NCI-H128 (cell line): ENCODE data around the gene GALNT12.

ENCODE experiments used
- DNase-seq: peaks from one replicate; lab custom pipeline; 2025; ENCODE audit not compliant: unreplicated experiment; lab: John Stamatoyannopoulos, UW

The GALNT12 gene

DNA sequence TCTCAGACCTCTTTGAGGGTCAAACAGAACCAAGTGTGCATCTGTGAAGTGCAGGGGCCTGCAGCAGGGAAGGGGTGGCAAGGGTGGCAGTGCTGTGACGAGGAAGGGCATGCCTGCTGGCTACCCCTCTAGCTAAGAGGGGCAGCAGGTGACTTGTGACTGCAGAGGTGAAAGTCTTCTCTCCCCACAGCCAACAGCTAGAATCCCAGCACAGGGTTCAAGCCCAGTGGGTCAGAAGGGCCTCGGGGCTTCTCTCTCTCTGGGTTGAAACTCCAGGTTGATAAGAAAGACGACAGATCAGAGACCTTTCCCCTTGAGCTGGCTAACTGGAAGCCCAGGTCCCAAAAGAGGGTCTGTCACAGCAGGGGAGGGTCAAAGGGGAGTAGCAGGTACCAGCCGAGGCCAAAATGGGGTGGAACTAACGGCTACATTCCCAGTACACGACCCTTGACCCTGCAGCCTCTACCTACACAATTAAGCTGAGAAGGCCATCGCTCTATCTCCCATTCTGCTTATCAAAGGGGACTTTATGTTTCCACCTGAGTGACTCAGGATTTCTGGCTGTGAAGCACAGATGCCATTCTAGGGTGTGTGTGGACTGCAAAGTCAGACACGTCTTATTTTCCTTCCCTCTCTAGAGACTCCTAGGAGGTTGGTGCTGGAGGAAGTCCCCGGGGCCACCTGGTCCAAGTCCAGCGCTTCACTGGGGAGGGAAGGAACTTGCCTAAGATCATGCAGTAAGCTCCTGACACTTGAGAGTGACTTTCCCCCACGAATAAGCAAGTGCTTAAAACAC lies 25.7 kb upstream of the GALNT12 start:
- DNase-seq = no peak

DNA sequence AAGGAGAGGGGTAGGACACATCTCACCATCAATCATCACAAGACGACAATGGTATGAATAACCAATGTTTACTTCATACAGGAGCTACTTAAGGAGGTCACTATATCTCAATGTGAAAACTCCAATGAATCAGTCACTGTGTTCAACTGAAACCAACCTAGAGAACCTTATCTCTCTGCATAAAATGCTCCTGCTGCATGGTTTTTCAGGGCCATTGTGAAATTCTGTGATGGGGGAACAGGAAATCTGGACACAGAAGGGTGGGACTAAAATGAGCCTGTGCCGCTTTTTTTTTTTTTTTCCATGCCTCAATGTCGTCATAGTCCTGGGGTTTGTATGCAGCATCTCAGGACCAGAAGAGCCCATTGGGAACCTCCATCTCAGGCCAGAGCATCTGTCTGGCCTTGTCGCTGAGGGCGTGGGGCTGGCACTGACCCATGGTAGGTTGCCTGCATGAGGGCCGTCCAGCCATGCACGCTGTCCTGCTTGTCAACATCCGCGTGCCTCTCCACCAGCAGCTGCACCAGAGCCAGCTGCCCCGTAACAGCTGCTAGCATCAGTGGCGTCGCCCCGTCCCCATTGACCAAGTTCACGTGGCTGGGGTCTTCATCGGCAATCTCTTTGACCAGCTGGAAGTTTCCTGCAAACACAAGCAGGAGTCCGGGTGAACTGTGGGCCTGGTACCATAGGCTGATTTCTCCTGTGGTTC lies 23.8 kb upstream of the GALNT12 start:
- no peak for DNase-seq

DNA sequence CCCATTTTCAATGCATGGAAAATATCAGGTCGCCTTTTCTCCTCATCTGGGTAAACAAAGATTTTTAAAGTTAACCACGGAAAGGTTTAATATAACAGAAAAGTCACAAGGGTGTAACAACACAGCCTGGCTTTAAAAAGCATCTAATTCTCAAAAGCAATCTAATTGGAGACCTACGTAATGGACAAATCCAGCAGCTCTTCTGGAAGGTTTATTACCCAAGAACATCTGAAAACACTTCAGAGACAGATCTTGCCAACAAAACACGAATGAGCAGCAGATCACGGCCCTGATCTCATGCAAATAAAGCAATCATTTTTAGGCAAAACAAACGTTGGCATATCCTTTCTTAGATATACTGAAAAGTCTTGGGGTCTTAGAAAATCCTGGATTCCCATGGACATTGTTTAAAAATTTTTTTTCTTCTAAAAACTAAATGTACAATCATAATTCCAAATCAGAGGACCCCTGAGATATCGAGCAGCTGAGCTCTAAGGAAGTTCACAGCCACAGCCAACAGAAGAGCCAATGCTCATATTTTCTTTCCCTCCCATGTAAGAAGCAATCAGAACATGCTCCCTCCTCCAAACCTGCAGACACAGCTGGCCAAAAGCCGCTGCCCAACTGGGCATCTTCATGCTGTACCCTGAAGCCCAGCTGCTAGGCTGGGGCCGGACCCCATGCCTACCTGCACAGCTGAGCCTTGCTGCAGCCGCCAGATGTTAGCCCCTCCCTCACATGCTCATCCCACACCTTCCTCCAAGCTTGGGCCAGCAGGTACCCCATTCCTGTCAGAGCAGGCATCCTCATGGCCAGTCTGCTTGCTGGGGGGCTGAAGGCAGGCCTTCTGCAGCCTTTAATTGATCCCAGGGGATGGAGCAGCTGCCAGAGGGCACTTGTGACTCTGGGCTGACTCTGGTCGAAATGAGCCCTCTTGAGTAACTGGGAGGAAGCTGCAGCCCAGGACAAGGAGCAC lies 22.4 kb upstream of the GALNT12 start:
- DNase-seq = no peak

DNA sequence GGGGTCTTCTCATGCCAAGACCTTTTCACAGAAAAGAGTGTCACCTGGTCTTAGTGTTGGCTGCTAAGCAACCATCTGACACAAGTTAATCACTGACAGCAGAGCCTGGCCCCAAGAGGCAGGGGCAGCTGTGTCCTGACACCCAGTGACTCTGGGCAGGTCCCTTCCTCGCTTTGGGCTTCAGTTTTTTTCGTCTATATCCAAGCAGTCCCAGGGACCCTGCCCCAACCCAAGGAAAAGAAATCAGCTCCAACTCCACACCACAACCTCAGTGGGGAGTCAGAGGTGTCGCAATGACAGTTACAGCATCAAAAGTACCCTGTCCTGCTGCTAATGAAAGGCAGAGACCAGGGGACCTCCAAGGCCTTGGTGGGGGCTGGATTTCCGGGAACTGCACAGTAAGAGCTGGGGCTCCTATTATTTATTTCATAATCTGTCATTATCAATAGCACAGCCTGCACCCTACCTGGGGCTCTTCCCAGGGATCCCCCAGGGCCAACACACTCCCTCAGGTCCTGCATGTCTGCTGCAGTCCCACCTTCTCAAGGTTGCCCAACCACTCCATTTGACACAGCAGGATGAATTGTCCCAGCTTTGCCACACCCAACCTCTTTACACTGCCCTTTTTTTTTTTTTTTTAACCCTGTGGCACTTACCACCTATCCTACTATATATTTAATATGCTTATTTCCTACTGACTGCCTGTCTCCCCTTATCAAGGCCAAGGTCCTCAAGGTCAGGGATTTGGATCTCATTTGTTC lies 20.5 kb upstream of the GALNT12 start:
- no peak for DNase-seq

DNA sequence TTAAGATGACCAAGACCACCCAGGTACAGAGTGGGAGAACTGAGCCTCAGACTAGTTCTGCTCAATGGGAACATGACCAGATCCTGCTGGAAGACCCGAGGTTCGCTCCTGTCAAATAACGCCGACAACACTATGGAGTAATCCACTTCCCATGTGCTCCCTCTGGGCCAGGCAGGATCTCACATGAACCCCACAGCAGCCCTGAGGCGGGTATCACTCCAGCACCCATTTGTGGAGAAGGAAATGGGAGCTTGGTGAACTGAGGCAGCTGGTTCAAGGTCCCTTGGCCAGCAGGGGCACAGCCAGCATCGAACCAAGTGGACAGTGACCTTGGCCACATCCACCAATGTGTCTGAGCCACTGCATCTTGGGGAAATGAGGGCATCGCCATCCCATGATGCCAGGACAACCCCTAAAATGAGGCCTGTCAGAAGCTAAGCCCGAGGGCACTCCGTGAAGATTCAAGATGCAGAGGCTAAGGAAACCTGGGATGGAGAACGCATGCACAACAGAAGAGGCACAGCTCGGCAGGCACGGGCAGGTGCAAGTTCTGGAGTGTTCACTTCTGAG lies 19.6 kb upstream of the GALNT12 start:
- no peak for DNase-seq

DNA sequence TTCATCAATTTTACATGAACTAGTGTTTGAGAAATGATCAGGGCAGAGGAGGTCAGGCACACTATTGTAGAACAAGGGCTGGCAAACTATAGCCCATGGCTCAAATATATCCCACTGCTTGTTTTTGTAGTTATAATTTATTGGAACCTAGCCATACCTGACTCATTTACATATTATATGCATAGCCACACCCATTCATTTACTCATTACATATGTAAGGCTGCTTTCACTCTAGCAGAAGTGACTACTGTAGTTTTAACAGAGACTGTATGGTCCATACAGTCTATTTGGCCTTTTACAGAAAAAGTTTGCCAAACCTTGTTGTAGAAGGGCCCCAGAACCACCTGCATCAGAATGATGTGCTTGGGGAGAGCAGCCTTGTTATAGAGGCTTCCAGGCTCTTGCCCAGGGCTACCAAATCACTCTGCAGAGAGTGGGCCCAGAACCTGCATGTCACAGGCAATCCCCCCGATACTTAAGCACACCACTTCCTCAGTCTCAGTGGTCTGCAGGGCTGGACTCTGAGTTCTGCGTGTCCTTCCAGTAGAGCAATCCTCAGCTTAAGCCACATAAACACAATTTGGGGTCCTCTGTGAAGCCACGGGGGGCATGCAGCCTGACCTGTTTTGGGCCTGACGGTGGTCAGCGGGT lies 17.9 kb upstream of the GALNT12 start:
- DNase-seq = no peak

DNA sequence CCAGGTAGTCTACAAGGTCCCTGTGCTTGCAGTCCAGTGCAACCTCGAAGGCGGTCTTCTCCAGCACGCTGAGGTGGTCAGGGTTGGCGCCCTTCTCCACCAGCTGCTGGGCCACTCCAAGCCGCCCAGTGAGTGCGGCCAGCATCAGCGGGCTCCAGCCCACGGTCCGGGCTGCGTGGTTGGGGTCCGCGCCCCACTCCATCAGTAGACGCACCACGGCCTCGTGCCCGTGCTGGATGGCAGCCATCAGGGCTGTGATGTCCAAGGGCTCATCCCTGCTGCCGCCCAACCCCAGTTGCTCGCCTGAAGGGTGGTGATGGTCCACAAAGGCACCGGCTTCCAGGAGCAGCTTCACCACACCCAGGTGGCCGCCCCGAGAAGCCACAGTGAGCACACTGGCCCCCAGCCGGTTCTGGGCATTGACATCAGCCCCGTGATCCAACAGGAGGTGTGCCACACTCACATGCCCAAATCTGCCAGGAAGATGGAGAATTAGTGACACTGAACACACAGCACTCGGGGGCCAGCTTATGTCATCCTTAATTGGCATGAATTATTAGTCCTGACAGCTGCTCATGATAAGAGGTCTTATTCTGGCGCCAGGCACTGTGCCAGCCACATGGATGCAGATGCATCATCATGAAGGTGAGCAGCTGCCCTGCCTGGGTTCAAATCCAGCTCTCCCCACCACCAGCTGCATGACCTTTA lies 17.2 kb upstream of the GALNT12 start:
- DNase-seq = no peak

DNA sequence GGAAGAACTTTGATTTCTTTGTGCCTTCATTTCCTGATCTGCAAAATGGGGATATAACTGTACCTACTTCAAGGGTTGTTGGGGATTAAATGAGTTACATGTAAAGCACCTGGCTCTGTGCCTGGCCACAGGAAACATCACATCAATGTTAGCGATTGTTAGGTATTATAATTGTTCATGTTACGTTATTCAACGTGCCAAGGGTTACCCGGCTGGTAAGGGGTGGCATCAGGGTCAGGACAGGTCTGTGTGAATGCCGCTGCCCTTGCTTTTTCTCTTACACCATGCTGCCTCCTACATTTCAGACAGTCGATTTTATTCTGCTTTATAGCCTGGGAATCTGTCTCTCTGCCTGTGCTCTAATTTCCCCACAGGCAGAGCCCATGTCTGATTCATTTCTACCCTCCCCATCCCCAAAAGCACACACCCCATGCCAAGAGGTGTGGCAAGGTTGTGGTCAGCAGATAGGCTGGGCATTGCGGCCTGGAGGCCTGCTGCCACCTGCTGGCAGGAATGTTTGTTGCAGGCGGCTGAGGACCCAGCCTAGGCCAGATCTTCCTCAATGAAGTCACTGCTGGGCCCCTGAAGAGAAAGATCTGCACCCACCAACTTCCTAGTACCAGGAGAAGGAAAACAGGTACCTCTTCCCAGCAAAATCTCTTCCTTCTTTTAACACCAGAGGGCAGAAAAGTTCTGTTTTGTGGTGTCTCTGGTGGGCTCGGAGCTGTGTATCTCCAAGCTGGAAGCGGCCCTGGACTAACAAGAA lies 16.4 kb upstream of the GALNT12 start:
- DNase-seq = no peak

DNA sequence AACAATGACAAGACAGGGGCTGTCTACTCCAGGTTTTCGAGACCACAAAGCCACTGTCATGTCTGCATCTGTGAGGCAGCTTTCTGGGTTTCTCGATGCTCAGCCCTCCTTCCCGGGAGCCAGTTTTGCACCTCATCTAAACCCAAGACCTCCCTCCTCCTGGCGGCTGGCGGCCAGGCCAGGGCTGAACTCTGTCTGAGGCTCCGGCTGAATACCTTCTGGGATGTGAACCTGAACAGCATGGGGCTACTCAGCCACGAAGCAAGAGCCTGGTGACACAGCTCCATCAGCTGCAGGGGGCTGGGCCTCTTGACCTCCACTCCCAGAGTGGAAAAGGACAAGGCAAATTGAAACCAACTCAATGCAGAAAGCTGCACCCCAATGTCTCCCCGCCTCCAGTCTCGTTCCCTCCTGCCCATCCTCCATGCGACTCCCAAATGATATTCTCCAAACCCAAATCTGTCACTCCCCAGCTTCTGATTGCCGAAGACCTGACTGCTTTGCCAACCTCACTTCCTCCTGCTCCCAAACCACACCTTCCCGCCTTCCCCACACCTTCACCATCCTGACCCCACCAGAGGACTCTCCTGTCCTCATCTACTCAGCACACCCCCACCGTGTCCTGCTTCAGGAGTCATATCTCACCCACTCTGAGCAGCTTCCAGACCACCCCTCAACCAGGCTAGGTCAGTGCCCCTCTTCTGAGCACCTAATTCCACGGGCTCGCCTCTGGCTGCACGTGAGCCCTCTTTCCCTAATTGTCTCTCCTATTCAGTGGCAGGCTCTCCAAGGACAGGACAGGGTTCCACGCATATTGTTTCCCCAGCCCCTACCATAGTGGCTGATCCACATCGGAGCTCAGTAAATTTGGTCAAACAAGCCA lies 15.6 kb upstream of the GALNT12 start:
- DNase-seq = no peak

DNA sequence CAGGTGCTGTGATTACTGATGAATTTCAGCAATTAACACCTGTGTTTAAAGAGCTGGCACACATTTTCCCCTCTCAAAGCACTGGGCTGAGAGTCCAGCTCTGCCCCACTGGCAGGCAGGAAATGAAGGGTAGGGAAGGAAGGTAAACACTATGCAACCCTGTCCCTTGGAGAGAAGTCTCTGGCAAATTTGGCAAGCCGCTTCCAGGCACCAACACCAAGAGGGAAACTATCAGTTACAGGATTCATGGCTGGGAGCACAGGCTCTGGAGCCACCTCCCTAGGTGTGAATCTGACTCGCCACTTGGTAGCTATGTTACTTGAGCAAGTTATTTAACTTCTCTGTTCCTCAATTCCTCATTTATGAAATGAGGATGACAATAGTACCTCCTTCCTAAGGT lies 14.4 kb upstream of the GALNT12 start:
- DNase-seq = no peak

DNA sequence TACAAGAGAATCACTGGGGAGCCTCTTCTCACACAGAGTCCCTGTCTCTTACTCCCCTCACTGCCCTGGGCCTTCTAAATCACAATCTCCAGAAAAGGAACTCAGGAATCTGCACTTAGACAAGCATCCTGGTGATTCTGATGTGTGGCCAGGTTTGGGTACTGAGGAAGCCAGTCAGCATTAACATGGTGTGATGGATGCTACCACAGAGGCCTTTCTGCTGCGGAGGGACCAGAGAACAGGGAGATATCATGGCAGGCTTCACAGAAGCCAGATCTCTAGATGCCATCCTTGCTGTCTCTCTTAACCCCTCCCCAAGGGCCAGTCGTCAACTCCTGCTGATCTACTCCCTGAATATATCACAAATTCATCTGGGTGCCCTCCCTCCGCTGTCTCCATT lies 12.7 kb upstream of the GALNT12 start:
- no peak for DNase-seq

DNA sequence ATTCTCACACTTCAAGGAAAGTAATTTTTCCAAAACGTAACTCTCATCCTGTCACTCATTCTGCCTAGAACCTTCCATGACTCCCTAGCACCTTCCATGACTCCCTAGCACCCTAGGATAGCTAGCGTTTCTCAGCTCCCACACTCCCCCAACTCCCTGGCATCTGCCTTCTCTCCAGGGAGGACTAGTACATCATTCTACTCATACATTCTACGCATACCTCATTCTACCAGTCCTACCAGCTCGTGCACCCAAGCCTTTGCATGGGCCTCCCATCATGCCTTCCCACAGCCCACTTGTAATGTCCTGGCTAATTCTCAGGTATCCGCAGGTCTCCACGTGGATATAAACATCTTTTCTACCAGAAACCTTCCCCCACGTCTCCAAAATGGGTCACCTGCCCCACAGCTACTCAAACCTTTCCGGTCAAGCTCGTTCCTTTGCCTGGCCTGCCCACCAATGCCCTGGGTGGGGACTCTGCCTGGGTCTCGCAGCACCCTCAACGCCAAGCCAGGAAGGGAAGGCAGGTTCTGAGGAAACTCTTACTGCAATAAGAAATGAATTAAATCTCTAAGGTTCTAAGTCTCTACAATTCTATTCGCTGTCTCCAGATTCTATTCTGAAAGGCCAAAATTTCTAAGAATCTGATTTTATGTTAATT lies 12.0 kb upstream of the GALNT12 start:
- DNase-seq = no peak

DNA sequence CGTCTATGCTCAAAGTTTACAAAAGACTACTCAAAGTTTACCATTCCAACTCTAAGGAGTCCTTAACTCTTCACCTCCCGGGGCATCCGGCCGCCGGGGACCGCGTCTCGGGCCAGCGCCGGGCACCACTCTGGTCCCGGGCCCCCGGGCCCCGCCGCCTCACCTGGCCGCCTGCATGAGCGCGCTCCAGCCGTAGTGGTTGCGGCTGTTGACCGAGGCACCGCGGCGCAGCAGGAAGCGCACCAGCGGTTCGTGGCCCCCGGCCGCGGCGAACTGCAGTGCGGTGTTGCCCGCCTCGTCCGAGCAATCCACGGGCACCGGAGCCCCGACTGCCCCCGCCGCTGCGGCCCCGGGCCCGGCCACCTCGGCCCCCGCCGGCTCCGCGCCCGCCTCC lies 11.5 kb upstream of the GALNT12 start:
- no peak for DNase-seq

DNA sequence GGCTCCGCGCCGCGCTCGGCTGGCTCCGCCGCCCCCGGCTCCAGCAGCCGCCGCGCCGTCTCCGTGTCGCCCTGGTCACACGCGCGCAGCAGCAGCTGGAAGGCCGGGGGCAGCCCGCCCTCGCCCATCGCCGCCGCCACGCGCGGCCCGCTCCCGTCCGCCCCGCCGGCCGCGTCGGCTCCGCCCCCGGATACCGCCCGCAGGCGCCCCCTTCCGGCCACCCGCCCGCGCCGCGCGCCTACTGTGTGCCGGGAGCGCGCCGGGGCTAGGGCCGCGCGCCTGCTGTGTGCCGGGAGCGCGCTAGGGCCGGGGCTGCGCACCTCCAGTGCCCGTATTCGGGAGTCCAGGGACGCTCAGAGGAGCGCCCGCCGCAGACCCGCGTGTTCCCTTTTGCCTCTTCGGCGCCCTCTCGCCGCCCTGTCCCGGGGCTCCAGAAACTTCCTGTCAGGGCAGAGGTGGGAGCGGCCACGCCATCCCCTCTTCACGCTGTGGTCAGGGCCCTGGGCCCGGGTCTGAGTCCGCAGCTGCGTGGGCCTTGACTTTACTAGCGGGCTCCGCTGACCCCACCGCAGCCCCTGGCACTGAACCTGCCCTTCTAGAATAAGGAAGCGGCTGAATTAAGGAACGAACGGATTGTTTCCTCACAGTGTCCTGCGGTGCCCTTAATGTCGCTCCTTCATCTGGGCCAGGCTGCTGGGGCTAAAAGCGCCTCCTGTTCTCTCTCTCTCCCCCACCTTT lies 10.9 kb upstream of the GALNT12 start, which contains the start of gene ANKS6:
Gene ANKS6 (minus strand): TSS at position 192 of the 738 bp plus-strand sequence. CDS start 64 bp downstream, at position 128.
- DNase-seq = no peak

DNA sequence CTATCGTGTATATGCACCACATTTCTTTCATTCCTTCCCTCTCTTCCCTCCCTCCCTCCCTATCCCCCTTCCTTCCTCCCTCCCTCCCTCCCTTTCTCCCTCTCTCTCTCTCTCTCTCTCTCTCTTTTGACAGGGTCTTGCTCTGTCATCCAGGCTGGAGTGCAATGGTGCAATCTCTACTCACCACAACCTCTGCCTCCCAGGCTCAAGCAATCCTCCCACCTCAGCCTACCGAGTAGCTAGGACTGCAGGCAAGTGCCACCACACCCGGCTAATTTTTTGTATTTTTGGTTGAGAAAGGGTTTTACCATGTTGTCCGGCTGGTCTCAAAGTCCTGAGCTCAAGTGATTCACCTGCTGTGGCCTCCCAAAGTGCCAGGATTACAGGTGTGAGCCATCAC lies 10.0 kb upstream of the GALNT12 start:
- DNase-seq = no peak

DNA sequence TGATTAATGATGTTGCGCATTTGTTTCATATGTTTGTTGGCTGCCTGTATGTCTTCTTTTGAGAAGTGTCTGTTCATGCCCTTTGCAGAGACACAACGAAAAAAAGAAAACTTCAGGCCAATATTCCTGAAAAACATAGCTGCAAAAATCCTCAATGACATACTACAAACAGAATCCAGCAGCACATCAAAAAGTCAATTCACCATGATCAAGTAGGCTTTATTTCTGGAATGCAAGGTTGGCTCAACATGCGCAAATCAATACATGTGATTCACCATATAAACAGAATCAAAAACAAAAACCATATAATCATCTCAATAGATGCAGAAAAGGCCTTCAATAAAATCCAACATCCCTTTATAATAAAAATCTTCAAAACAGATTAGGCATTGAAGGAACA lies 9.2 kb upstream of the GALNT12 start:
- DNase-seq = no peak
